AG04450 (cell line): Measurements from ENCODE around the gene C3orf20. TPM values are rescaled to one million over a fixed set of nuclear protein-coding genes. Genes with fewer than 3 reads are reported as not detected.

Experiments used
- CTCF ChIA-PET: fragments of 300-600, 350-600 bp; formaldehyde crosslinking; extraction: SDS; loops from one replicate; lab custom pipeline; 2022; ENCODE audit warnings: antibody characterized with exemption, inconsistent platforms; lab: Charles Lee
- POLR2A ChIA-PET: fragments of 350-600 bp; formaldehyde crosslinking; extraction: SDS; loops from one replicate; lab custom pipeline; 2021; ENCODE audit warnings: antibody characterized with exemption, inconsistent platforms; lab: Yijun Ruan, JAX
- DNase-seq: peaks from one replicate; pipeline ENCODE4 v3.0.0-alpha.2; 2011; ENCODE audit warnings: low read depth, low spot score
- H3K27ac ChIP-seq: one replicate; pipeline ENCODE4 v1.5.1; 2012; ENCODE audit warnings: low read depth, low read length, control low read depth
- H3K27me3 ChIP-seq: one replicate; pipeline ENCODE4 v1.6.0; 2012; ENCODE audit warnings: low read length; ENCODE audit not compliant: control insufficient read depth, insufficient read depth
- H3K4me3 ChIP-seq: 2 replicates; pipeline ENCODE4 v1.5.1; 2011; ENCODE audit warnings: mild to moderate bottlenecking, low read depth, low read length, control low read depth
- H3K9me3 ChIP-seq: 2 replicates; pipeline ENCODE4 v1.5.1; 2012; ENCODE audit warnings: low read length; ENCODE audit not compliant: control insufficient read depth, insufficient read depth
- CTCF ChIP-seq: IDR thresholded peaks from 2 replicates; pipeline ENCODE4 v1.5.1; 2011; ENCODE audit warnings: low read depth, low read length, control low read depth, inconsistent platforms
- polyA plus RNA-seq: library from polyadenylated mRNA; depleted of rRNA; stranded (reverse); fragments of >200 nt; gene quantifications from 2 replicates; pipeline ENCODE4 v1.2.3, GENCODE V29; 2011

Gene C3orf20
- polyA plus RNA-seq, 1 experiment: not detected

GRCh38 chr3:14691719-14692118 is 16.8 kb downstream of the C3orf20 start:
- no peak overlapping the region for H3K4me3 ChIP-seq
- CTCF ChIA-PET: interaction anchor here (0.5 to 2.2 kb wide), 3 partner anchors 18 to 180 kb away, joined by 3 to 4 read pairs (median 3); no protein-coding TSS in a partner anchor
- no peak overlapping the region for H3K27ac ChIP-seq
- H3K9me3 ChIP-seq: no peaks in the 10 kb centered on the region
- no peak for TF ChIP-seq CTCF
- no peaks in the 10 kb centered on the region for H3K27me3 ChIP-seq
- POLR2A ChIA-PET: no interaction called here
- DNase-seq: no peak

- CTCF ChIA-PET: interaction anchor here (0.6 kb wide), 1 partner anchor 10 kb away, joined by 4 read pairs; no protein-coding TSS in a partner anchor
- POLR2A ChIA-PET: no interaction called here
- DNase-seq: no peak
- TF ChIP-seq CTCF: no peak
- H3K9me3 ChIP-seq: no peaks in the 10 kb centered on the region
- peaks cover 3% of the 10 kb centered on the region for H3K27me3 ChIP-seq
- H3K4me3 ChIP-seq: no peak overlapping the region
- no peak overlapping the region for H3K27ac ChIP-seq
These were observed 23.8 kb downstream of the C3orf20 start for GRCh38 chr3:14698601-14699244.

- H3K27ac ChIP-seq: no peak overlapping the region
- no peak overlapping the region for H3K4me3 ChIP-seq
- ChIA-PET CTCF (no interaction called here), POLR2A (no interaction called here)
- DNase-seq: no peak
- peaks cover 3% of the 10 kb centered on the region for H3K27me3 ChIP-seq
- no peaks in the 10 kb centered on the region for H3K9me3 ChIP-seq
- TF ChIP-seq CTCF: no peak
These were observed 24.7 kb downstream of the C3orf20 start for GRCh38 chr3:14699643-14700042.

GRCh38 chr3:14700891-14701290 is 25.9 kb downstream of the C3orf20 start:
- CTCF ChIA-PET: no interaction called here
- no peak for TF ChIP-seq CTCF
- Histone ChIP-seq H3K9me3 (no peaks in the 10 kb centered on the region), H3K27ac (no peak overlapping the region), H3K4me3 (no peak overlapping the region), H3K27me3 (peaks cover 3% of the 10 kb centered on the region)
- DNase-seq: no peak
- POLR2A ChIA-PET: no interaction called here

GRCh38 chr3:14701676-14702075 is 26.7 kb downstream of the C3orf20 start:
- CTCF ChIA-PET: no interaction called here

More at GRCh38 chr3:14701676-14702075, 26.7 kb downstream of the C3orf20 start:
- POLR2A ChIA-PET: no interaction called here
- no peak for TF ChIP-seq CTCF
- no peak overlapping the region for H3K4me3 ChIP-seq
- DNase-seq: no peak
- H3K27ac ChIP-seq: no peak overlapping the region
- peaks cover 3% of the 10 kb centered on the region for H3K27me3 ChIP-seq
- H3K9me3 ChIP-seq: no peaks in the 10 kb centered on the region
